Measurements from ENCODE around the gene TMEM81.

Gene TMEM81

DNA sequence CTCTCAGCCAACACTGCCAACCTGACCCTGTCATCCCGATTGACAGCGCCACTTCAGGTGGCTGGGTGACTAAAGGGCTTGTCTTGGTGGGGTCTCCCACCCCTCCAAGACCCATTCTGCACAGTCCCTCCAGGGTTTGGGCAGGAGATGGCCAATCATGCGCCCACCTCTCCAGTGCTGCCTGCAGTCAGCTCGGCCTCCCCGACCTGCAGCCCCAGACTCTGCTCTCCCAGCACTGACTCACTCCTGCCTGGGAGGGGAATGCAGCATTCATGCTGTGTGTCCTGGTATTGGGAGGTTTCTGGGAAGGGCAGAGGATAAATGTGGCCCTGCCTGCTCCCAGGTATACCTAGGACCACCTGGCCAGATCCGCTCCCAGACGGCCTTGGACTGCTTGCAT, 9.7 kb downstream of the TMEM81 start:
- Histone ChIP-seq H4K20me1 (ENCODE audit: control insufficient read depth, insufficient read depth, low read depth, low read length) (no peaks in the 10 kb centered on the region), H3K36me3 (ENCODE audit: control insufficient read depth, low read length) (no peaks in the 10 kb centered on the region), H3K4me3 (ENCODE audit: low read length) (no peak overlapping the region), H3K4me2 (ENCODE audit: low read length) (no peak overlapping the region), H3K9me3 (ENCODE audit: control insufficient read depth, insufficient read depth, low read length) (no peaks in the 10 kb centered on the region), H3K4me1 (ENCODE audit: control insufficient read depth, low read length) (no peaks in the 10 kb centered on the region), H3K9me2 (replicated peaks; ENCODE audit: control insufficient read depth, low read length) (no peaks in the 10 kb centered on the region), H3K27ac (ENCODE audit: low read depth, low read length) (no peak overlapping the region), H3F3A (ENCODE audit: control insufficient read depth, insufficient read depth) (no peaks in the 10 kb centered on the region), H3K79me2 (ENCODE audit: control insufficient read depth, low read length) (no peaks in the 10 kb centered on the region), H3K27me3 (ENCODE audit: control insufficient read depth, low read length) (no peaks in the 10 kb centered on the region)
- TF ChIP-seq EZH2phosphoT487 (IDR thresholded peaks at IDR 0.05; ENCODE audit: borderline replicate concordance, low read length): no peak
- TF ChIP-seq, protein P1, sequence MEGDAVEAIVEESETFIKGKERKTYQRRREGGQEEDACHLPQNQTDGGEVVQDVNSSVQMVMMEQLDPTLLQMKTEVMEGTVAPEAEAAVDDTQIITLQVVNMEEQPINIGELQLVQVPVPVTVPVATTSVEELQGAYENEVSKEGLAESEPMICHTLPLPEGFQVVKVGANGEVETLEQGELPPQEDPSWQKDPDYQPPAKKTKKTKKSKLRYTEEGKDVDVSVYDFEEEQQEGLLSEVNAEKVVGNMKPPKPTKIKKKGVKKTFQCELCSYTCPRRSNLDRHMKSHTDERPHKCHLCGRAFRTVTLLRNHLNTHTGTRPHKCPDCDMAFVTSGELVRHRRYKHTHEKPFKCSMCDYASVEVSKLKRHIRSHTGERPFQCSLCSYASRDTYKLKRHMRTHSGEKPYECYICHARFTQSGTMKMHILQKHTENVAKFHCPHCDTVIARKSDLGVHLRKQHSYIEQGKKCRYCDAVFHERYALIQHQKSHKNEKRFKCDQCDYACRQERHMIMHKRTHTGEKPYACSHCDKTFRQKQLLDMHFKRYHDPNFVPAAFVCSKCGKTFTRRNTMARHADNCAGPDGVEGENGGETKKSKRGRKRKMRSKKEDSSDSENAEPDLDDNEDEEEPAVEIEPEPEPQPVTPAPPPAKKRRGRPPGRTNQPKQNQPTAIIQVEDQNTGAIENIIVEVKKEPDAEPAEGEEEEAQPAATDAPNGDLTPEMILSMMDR (IDR thresholded peaks at IDR 0.05; ENCODE audit: low read depth, low read length, poor library complexity, severe bottlenecking): no peak

DNA sequence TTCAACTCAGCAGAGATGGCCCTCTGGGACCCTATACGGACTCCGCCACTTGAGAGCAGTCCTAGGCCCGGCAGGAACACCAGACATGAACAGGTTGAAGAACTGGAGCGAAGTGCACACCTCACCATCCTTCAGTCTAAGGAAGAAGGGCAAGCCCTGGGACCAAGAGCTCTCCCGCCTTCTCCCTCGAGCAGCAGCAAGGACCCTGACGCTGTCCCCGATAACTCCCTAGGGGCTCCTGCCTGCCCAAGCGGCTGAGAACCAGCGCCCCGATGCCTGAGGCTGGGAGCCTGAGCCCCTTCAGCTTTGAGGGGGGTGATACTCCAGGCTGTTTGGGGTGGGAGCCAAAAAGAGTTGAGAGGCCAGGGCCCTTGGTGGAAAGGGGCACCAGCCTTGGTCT, 10.2 kb downstream of the TMEM81 start:
- Histone ChIP-seq H3K4me3 (ENCODE audit: low read length) (no peak overlapping the region), H3K27ac (ENCODE audit: low read depth, low read length) (no peak overlapping the region), H3K4me2 (ENCODE audit: low read length) (no peak overlapping the region), H3K4me1 (ENCODE audit: control insufficient read depth, low read length) (no peaks in the 10 kb centered on the region), H3F3A (ENCODE audit: control insufficient read depth, insufficient read depth) (no peaks in the 10 kb centered on the region), H3K9me2 (replicated peaks; ENCODE audit: control insufficient read depth, low read length) (no peaks in the 10 kb centered on the region), H3K27me3 (ENCODE audit: control insufficient read depth, low read length) (no peaks in the 10 kb centered on the region), H3K79me2 (ENCODE audit: control insufficient read depth, low read length) (no peaks in the 10 kb centered on the region), H3K36me3 (ENCODE audit: control insufficient read depth, low read length) (no peaks in the 10 kb centered on the region), H3K9me3 (ENCODE audit: control insufficient read depth, insufficient read depth, low read length) (no peaks in the 10 kb centered on the region), H4K20me1 (ENCODE audit: control insufficient read depth, insufficient read depth, low read depth, low read length) (no peaks in the 10 kb centered on the region)
- TF ChIP-seq EZH2phosphoT487 (IDR thresholded peaks at IDR 0.05; ENCODE audit: borderline replicate concordance, low read length): no peak
- TF ChIP-seq, protein P1 (IDR thresholded peaks at IDR 0.05; ENCODE audit: low read depth, low read length, poor library complexity, severe bottlenecking): no peak

DNA sequence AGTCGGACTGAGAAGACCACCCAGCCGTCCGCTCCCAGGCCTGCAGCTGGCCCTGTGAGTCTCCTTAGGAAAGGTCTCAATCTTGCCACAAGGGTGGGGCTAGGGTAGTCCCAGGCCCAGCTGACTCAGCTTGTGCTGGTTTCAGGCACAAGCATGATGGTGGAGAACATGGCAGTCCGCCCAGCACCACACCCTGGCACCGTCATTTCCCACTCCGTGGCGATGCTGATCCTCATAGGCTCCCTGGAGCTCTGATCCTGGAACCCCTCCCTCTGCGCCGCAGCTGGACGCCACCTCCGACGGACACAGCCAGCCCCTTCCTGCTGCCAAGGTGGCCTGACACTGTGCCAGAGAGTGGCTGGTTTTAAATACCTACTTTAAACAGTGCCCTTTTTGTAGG, 10.7 kb downstream of the TMEM81 start:
- no peak for TF ChIP-seq EZH2phosphoT487 (IDR thresholded peaks at IDR 0.05; ENCODE audit: borderline replicate concordance, low read length)
- TF ChIP-seq, protein P1 (IDR thresholded peaks at IDR 0.05; ENCODE audit: low read depth, low read length, poor library complexity, severe bottlenecking): no peak
- H3K27ac ChIP-seq (ENCODE audit: low read depth, low read length): no peak overlapping the region
- H3F3A ChIP-seq (ENCODE audit: control insufficient read depth, insufficient read depth): no peaks in the 10 kb centered on the region
- no peak overlapping the region for H3K4me3 ChIP-seq (ENCODE audit: low read length)
- no peaks in the 10 kb centered on the region for H3K27me3 ChIP-seq (ENCODE audit: control insufficient read depth, low read length)
- no peaks in the 10 kb centered on the region for H4K20me1 ChIP-seq (ENCODE audit: control insufficient read depth, insufficient read depth, low read depth, low read length)
- no peaks in the 10 kb centered on the region for H3K36me3 ChIP-seq (ENCODE audit: control insufficient read depth, low read length)
- H3K9me2 ChIP-seq (replicated peaks; ENCODE audit: control insufficient read depth, low read length): no peaks in the 10 kb centered on the region
- H3K4me2 ChIP-seq (ENCODE audit: low read length): no peak overlapping the region
- no peaks in the 10 kb centered on the region for H3K4me1 ChIP-seq (ENCODE audit: control insufficient read depth, low read length)
- no peaks in the 10 kb centered on the region for H3K79me2 ChIP-seq (ENCODE audit: control insufficient read depth, low read length)
- H3K9me3 ChIP-seq (ENCODE audit: control insufficient read depth, insufficient read depth, low read length): no peaks in the 10 kb centered on the region

DNA sequence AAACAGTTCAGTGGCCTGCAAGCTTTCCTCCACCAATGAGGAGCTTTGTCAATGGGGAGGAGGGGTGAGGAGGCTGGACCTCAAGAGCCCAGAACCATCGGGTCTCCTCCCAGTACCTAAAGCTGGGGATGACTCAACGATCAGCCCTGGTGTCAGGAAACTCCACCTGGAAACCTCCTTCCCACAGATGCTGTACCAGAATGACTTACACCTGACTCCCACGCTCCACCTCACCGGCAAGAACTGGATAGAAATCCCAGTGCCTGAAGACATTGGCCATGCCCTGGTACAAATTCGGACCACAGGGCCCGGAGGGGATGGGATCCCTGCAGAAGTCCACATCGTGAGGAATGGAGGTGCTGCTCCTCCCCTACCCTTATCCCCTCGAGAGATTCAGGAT, 11.4 kb downstream of the TMEM81 start:
- Histone ChIP-seq H4K20me1 (ENCODE audit: control insufficient read depth, insufficient read depth, low read depth, low read length) (no peaks in the 10 kb centered on the region), H3K4me2 (ENCODE audit: low read length) (no peak overlapping the region), H3K79me2 (ENCODE audit: control insufficient read depth, low read length) (no peaks in the 10 kb centered on the region), H3K27me3 (ENCODE audit: control insufficient read depth, low read length) (no peaks in the 10 kb centered on the region), H3K9me2 (replicated peaks; ENCODE audit: control insufficient read depth, low read length) (no peaks in the 10 kb centered on the region), H3K36me3 (ENCODE audit: control insufficient read depth, low read length) (no peaks in the 10 kb centered on the region), H3K27ac (ENCODE audit: low read depth, low read length) (no peak overlapping the region), H3K4me3 (ENCODE audit: low read length) (no peak overlapping the region), H3K4me1 (ENCODE audit: control insufficient read depth, low read length) (no peaks in the 10 kb centered on the region), H3K9me3 (ENCODE audit: control insufficient read depth, insufficient read depth, low read length) (no peaks in the 10 kb centered on the region), H3F3A (ENCODE audit: control insufficient read depth, insufficient read depth) (no peaks in the 10 kb centered on the region)
- TF ChIP-seq, protein P1 (IDR thresholded peaks at IDR 0.05; ENCODE audit: low read depth, low read length, poor library complexity, severe bottlenecking): no peak
- TF ChIP-seq EZH2phosphoT487 (IDR thresholded peaks at IDR 0.05; ENCODE audit: borderline replicate concordance, low read length): no peak
